Psoas muscle (tissue), 8 donors: ENCODE measurements around the gene TOP1. TPM values are rescaled to one million over a fixed set of nuclear protein-coding genes. Genes with fewer than 3 reads are reported as not detected.

Experiments used
- ATAC-seq, 4 donors: fragments of 200-7000 bp; cut with Tn5 transposase; one replicate each; pipeline ENCODE4 v1.9.1; 2020; ENCODE audit warnings: moderate library complexity in 3 of 4, mild to moderate bottlenecking in 2 of 4
- DNase-seq, 2 donors: peaks; one replicate each; pipeline ENCODE4 v3.0.0-alpha.2; 2020
- H3K27ac ChIP-seq: fragments of 200-600 bp; one replicate; pipeline ENCODE4 v1.8.0; 2022
- H3K27me3 ChIP-seq, 3 donors: fragments of 200-600 bp in 1 of 3; one replicate each; pipeline versions ENCODE4 v1.6.1 to v1.8.0; 2013 to 2022; ENCODE audit warnings: low read length in 2 of 3, mild to moderate bottlenecking in 2 of 3, moderate library complexity in 1 of 3; ENCODE audit not compliant: insufficient read depth in 3 of 3
- H3K36me3 ChIP-seq, 2 donors: fragments of 200-600 bp in 1 of 2; one replicate each; pipeline versions ENCODE4 v1.6.1 to v1.8.0; 2013 to 2022; ENCODE audit warnings: low read depth in 1 of 2, mild to moderate bottlenecking in 1 of 2, moderate library complexity in 1 of 2; ENCODE audit not compliant: insufficient read depth in 1 of 2
- H3K4me1 ChIP-seq: fragments of 200-600 bp; one replicate; pipeline ENCODE4 v1.8.0; 2022
- H3K4me3 ChIP-seq: fragments of 200-600 bp; one replicate; pipeline ENCODE4 v1.8.0; 2022; ENCODE audit warnings: mild to moderate bottlenecking
- H3K9me3 ChIP-seq: fragments of 200-600 bp; one replicate; pipeline ENCODE4 v1.8.0; 2022
- CTCF ChIP-seq: fragments of 200-600 bp; IDR thresholded peaks from one replicate; pipeline ENCODE4 v1.8.0; 2022; ENCODE audit warnings: antibody characterized with exemption
- WGBS, 3 donors: extraction: QIAGEN DNeasy Blood & Tissue Kit; methylation state at CpG; one replicate each; pipeline versions ENCODE4 v1.1.6 to v1.1.7; 2013; 5-methylcytosine and 5-hydroxymethylcytosine counted together
- intact Hi-C, 2 donors: fragments of 100-400 bp; cut with DNase I; formaldehyde crosslinking; loops; one replicate each; pipeline versions ENCODE4 v1.11.0 to v1.14.2; 2022
- polyA plus RNA-seq, 3 donors: library from polyadenylated mRNA; stranded (reverse); fragments of 200-250 nt; gene quantifications; one replicate each; pipeline ENCODE4 v1.2.3, GENCODE V29; 2013
- total RNA-seq, 4 donors: library from RNA; stranded (reverse); fragmentation: NEBNext Ultra II Directional in 2 of 4; extraction: Animal tissue kit (Norgen Biotek cat#: 25700) in 2 of 4; gene quantifications; one replicate each; pipeline versions ENCODE4 v1.2.1 to v1.2.4, GENCODE V29; 2021 to 2023
- donor health status: healthy with polysubstance abuse.
- donor health status: DM: no; HTN: no; CAD: no; lungs with moderate emphysema.
- donor health status: Bipolar disorder and iron deficiency.
- donor health status: healthy.
- donor health status: DM: yes; HTN: yes; CAD: no.
- donor health status: DM: no; HTN: no; CAD: no.
- donor health status: DM: no; HTN: no; CAD: no.
- donor health status: DM: yes; HTN: yes; CAD: no.

The TOP1 gene
- total and polyA plus RNA-seq, 7 donors = 10.6 to 30.7 (median 22.2) TPM

- WGBS, 3 donors = 80 to 84% (median 84%) methylated on average over 3 of the region's 3 CpGs
- Histone ChIP-seq H3K4me1 (peaks cover 64% of the 10 kb centered on the region), H3K27me3 (no peaks in the 10 kb centered on the region), H3K27ac (no peak overlapping the region), H3K4me3 (no peak overlapping the region), H3K36me3 (no peaks in the 10 kb centered on the region), H3K9me3 (no peaks in the 10 kb centered on the region)
- intact Hi-C loops = no loop called here
- DNase-seq = no peak
- TF ChIP-seq CTCF = no peak
- ATAC-seq = no peak
These were observed 6.6 kb downstream of the TOP1 start for GRCh38 chr20:41035207-41035606.

- ATAC-seq = no peak
- H3K4me1 ChIP-seq = peaks cover 59% of the 10 kb centered on the region
These were observed 8.6 kb downstream of the TOP1 start for GRCh38 chr20:41037179-41037578.

GRCh38 chr20:41038149-41038877, 9.7 kb downstream of the TOP1 start:
- Histone ChIP-seq H3K36me3 (no peaks in the 10 kb centered on the region), H3K27ac (no peak overlapping the region), H3K9me3 (no peaks in the 10 kb centered on the region), H3K4me1 (peaks cover 54% of the 10 kb centered on the region), H3K27me3 (no peaks in the 10 kb centered on the region), H3K4me3 (no peak overlapping the region)
- no peak for TF ChIP-seq CTCF
- 93 to 96% (median 94%) methylated on average over 4 of the region's 4 CpGs for WGBS, 3 donors
- intact Hi-C loops = no loop called here
- DNase-seq (no peak), ATAC-seq (no peak)

More at GRCh38 chr20:41037179-41037578, 8.6 kb downstream of the TOP1 start:
- WGBS, 3 donors = 71 to 79% (median 79%) methylated on average over 2 of the region's 2 CpGs
- Histone ChIP-seq H3K27me3 (no peaks in the 10 kb centered on the region), H3K4me3 (no peak overlapping the region), H3K9me3 (no peaks in the 10 kb centered on the region), H3K36me3 (no peaks in the 10 kb centered on the region), H3K27ac (no peak overlapping the region)
- DNase-seq = no peak
- TF ChIP-seq CTCF = no peak
- intact Hi-C loops = no loop called here

- WGBS, 3 donors = 83 to 90% (median 83%) methylated on average over 7 of the region's 7 CpGs
These were observed 10.3 kb downstream of the TOP1 start for GRCh38 chr20:41038878-41039404.

More at GRCh38 chr20:41038878-41039404, 10.3 kb downstream of the TOP1 start:
- Histone ChIP-seq H3K4me3 (no peak overlapping the region), H3K27ac (no peak overlapping the region), H3K4me1 (peaks cover 48% of the 10 kb centered on the region), H3K36me3 (no peaks in the 10 kb centered on the region), H3K9me3 (no peaks in the 10 kb centered on the region), H3K27me3 (no peaks in the 10 kb centered on the region)
- no peak for DNase-seq
- ATAC-seq = no peak
- TF ChIP-seq CTCF = no peak
- intact Hi-C loops = no loop called here
